Measurements from ENCODE around the gene CNPY3.

DNA sequence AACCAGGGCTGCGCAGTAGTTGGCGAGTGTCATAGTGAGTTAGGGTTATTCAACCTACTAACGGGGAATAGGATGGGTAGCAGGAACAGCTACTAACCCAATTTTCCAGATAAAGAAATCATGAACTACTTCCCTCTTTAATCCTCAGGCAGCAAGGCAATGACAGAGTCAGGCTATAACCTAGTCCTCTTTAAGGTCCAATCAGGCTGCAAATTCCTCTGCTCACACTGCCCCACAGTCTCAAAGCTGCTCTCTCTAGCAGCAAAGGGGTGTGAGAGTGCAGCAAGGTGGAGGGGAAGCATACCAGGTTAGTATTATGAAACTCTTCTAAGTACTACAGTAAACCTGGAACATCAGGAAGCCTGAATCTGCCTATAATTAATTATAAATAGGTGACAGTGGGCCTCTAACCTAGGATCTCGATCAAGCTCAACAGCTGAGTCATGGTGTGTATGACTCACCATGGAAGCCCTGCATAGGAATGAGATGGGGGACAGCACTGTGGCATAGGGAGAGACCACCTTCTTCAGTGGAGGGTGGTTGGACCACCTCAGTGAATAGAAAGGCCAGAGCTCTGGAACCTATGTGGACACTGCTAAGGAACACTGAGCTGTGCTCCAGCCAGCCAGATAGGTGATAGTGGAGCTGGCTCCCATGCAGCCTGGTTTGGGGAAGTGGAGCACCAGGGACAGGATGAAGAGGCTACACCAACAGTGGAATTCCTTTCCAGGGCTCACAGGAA lies 41.8 kb downstream of the CNPY3 start:
- peak in 1 of 3 donors; percentile 16 for TF ChIP-seq POLR2A (IDR thresholded peaks at IDR 0.05)
- TF ChIP-seq, protein P1, sequence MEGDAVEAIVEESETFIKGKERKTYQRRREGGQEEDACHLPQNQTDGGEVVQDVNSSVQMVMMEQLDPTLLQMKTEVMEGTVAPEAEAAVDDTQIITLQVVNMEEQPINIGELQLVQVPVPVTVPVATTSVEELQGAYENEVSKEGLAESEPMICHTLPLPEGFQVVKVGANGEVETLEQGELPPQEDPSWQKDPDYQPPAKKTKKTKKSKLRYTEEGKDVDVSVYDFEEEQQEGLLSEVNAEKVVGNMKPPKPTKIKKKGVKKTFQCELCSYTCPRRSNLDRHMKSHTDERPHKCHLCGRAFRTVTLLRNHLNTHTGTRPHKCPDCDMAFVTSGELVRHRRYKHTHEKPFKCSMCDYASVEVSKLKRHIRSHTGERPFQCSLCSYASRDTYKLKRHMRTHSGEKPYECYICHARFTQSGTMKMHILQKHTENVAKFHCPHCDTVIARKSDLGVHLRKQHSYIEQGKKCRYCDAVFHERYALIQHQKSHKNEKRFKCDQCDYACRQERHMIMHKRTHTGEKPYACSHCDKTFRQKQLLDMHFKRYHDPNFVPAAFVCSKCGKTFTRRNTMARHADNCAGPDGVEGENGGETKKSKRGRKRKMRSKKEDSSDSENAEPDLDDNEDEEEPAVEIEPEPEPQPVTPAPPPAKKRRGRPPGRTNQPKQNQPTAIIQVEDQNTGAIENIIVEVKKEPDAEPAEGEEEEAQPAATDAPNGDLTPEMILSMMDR (IDR thresholded peaks at IDR 0.05), result no peak

All from body of pancreas (tissue), 4 donors.